D341Med (cell line): Measurements from ENCODE around the gene ARHGEF35.
"Not testable (repeated sequence)": the region's sequence is repeated elsewhere in the genome, so short reads cannot be mapped to it uniquely, and the experiment has no call there.

Experiments
- DNase-seq: peaks from one replicate; pipeline ENCODE4 v3.0.0; 2012; ENCODE audit warnings: low spot score

Gene ARHGEF35

DNA sequence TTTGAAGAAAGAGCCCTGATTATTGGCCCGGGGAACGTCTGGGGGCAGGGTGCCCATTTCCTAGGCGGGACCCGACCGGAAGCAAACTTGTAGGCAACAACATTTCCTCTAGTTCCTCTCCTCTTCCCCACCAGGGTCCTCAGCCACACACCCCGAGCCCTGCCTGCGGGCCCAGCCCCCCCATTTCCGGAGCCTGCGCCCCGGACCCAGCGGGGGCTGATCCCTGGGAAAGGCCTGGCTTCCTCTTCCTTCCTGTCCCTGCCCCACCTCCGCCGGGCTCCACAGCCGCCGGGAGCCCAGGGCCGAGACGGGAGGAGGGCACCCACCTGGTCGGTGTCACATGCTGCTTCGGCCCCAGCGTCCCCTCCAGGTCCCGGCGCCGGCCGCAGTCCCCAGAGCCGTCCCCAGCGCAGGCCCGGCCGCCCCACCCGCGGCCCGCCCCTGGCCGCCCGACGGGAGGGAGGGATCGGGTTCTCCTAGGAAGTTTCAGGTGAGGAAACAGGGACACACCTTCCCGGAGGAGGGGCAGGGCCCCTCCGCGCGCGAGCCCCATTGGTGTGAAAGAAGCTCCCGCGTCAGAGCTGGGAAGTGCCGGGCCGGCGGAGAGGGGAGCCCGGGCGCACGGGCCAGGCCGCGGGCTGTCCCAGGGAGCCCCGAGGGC, at the start of gene ARHGEF35:
ARHGEF35 (minus strand) TSS at position 622 of the 661 bp plus-strand sequence. CDS start 7,450 bp downstream, outside the sequence.
- not testable (repeated sequence) for DNase-seq

DNA sequence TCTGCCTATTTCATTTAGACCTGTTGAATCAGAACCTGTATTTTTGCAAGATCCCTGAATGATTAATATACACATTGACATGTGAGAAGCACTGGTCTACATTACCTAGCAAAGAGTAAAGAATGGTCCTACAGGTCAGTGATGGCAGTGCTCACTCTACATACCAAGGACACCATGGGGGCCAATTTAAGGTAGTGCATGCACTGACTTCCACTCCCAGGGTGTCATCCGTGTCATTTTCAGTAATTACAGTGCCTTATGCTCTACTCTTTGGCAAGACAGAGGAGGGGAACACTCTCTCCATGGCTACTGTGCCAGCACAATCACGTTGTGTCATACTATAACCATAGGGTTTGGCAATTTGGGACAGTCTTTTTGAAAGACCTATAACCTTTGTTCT, 49.7 kb upstream of the ARHGEF35 start:
- DNase-seq, result not testable (repeated sequence)

- not testable (repeated sequence) for DNase-seq
Observed at GRCh38 chr7:144239365-144239764, 43.7 kb upstream of the ARHGEF35 start, which contains the start of gene OR2A42. OR2A42 (minus strand) TSS chr7:144239605; CDS start chr7:144232843, 6,762 bp downstream.

GRCh38 chr7:144238530-144239082, 43.0 kb upstream of the ARHGEF35 start:
- DNase-seq, result not testable (repeated sequence)

- DNase-seq, result not testable (repeated sequence)
Observed at GRCh38 chr7:144233039-144233438, 37.4 kb upstream of the ARHGEF35 start.

GRCh38 chr7:144231027-144231426, 35.4 kb upstream of the ARHGEF35 start:
- not testable (repeated sequence) for DNase-seq

GRCh38 chr7:144228810-144229209, 33.2 kb upstream of the ARHGEF35 start:
- DNase-seq, result not testable (repeated sequence)

- DNase-seq, result not testable (repeated sequence)
Observed at GRCh38 chr7:144226866-144227265, 31.2 kb upstream of the ARHGEF35 start.

DNA sequence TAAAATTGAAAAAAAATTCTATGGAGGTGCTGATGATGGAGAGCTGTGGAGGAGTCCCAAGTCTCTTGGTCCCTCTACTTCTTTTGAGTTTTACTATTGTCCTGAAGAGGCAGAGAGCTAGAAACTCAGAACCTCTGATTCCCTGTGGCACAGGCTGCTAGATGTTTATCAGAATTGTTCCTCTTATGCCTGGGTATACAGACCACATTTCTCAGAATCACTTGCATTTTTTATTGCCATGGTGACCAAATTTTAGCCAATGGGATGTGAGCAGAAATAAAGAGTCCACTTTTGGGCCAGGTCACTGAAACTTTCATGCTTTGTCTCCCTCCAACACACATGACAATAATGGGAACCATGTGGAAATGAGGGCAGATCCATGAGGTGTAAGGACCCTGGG, 28.0 kb upstream of the ARHGEF35 start:
- DNase-seq, result not testable (repeated sequence)

DNA sequence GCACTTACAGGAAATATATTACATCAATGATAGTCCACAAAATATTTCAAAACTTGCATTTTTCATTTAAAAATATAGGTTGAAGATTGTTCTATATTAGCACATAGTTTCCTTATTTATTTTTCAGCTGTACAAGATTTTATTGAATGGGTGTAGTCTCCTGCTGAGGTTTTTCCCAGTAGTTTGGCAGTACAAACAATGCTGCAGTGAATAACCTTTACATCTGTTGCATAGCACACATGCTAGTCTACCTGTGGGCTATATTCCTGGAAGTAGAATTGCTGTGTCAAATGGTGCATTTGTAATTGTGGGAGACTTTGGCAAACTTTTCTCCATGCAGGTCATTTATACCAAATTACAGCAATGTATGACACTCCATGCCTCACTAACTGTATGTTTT, 24.9 kb upstream of the ARHGEF35 start:
- DNase-seq, result not testable (repeated sequence)

- not testable (repeated sequence) for DNase-seq
Observed at GRCh38 chr7:144219149-144219548, 23.5 kb upstream of the ARHGEF35 start.

DNA sequence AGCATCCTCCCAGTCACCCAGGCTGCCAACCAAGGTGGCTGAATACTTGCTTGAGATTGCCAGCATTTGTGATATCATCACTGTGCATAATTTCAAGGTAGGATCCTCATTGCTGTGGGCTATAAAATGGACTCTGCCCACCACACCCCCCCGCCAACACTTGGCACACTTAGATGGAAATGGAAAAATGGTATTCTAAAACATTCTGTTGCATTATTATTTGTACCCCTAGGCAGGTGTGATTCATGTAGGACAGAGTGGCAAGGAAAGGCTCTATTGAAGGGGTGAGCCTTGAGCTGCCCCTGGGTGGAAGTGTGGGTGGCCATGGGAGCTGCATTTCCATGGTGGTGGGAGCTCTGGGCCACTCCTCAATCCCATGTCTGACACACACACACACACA, 22.9 kb upstream of the ARHGEF35 start:
- not testable (repeated sequence) for DNase-seq

DNA sequence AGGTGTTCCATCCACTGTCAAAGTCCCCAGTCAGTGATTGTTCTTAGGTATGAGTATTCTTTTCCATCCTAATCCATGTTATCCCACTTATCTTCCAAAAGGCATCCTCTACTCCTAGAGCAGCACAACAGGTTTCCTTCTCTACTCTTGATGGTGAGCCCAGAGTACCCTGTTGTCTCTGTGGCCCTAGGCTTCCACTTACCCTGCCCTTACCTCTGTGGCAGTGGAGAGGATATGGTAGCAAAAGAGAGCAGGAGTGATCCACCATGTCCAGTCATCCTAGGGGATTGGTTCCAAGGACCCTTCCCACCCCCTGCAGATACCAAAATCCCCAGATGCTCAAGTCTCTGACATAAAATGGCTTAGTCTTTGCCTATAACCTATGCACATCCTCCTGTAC, 21.6 kb upstream of the ARHGEF35 start:
- DNase-seq, result not testable (repeated sequence)

GRCh38 chr7:144205306-144205705, 9.7 kb upstream of the ARHGEF35 start:
- DNase-seq, result not testable (repeated sequence)

DNA sequence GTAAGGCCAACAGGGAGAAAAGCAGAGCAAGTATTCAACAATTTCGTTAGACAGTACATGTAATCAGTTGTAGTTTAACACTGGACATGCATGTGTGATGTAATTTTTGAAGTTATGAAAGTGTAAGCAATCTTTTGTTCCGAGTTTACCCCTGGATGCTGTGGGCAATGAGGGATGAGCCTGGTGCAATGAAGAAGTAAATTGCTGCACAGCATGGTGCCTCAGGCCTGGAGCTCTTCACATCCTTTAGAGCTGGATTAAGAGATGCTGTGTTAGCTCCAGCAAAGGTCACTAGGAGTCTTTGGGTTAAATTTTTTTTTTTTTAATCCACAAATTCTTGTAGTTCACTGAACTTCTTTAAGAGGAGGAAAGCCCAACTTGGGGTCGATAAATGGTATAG, 7.5 kb upstream of the ARHGEF35 start:
- not testable (repeated sequence) for DNase-seq

- not testable (repeated sequence) for DNase-seq
Observed at GRCh38 chr7:144201978-144202377, 6.3 kb upstream of the ARHGEF35 start.

GRCh38 chr7:144198934-144199333, 3.3 kb upstream of the ARHGEF35 start:
- DNase-seq, result not testable (repeated sequence)

GRCh38 chr7:144194453-144194852, 1.2 kb downstream of the ARHGEF35 start:
- not testable (repeated sequence) for DNase-seq

GRCh38 chr7:144193782-144194181, 1.9 kb downstream of the ARHGEF35 start:
- DNase-seq, result not testable (repeated sequence)

GRCh38 chr7:144188578-144189171, 7.0 kb downstream of the ARHGEF35 start:
- DNase-seq, result not testable (repeated sequence)

DNA sequence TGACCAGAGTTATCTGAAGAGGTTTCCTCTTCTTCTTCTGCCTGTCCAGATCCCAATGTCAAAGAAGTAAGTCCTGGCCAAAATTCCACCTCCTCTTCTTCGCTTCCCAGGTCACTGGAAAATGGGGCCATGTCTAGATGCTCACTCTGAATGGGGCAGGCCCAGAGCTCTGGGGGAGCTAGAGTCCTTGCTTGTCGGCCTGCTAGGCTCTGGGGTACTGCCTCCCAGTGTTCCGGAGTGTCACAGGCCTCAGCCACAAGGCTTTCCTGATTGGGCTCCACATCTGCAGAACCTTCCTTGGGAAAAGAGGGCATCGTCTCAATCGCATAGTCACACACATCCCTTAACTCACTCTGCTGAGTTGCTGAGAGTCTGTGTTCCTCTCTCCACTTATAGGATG, 7.8 kb downstream of the ARHGEF35 start:
- DNase-seq, result not testable (repeated sequence)

- DNase-seq, result not testable (repeated sequence)
Observed at GRCh38 chr7:144183166-144183565, 12.5 kb downstream of the ARHGEF35 start, which contains the start of gene CTAGE4. CTAGE4 (plus strand) TSS chr7:144183466; CDS start chr7:144183504, 38 bp downstream.

GRCh38 chr7:144179165-144179479, 16.5 kb downstream of the ARHGEF35 start:
- DNase-seq, result not testable (repeated sequence)
